Sigmoid colon (tissue), 7 donors: ENCODE results near the gene AFTPH. TPM values are rescaled to one million over a fixed set of nuclear protein-coding genes. Genes with fewer than 3 reads are reported as not detected.

ENCODE experiments used
- DNase-seq: peaks from one replicate; pipeline ENCODE4 v3.0.0-alpha.2; 2019
- H3K27ac ChIP-seq, 4 donors: fragments of 200-600 bp; sonication (generic); one replicate each; pipeline ENCODE4 v1.5.1; 2016 to 2019; ENCODE audit warnings: mild to moderate bottlenecking in 1 of 4
- H3K27me3 ChIP-seq, 3 donors: fragments of 200-600 bp; sonication (generic); one replicate each; pipeline ENCODE4 v1.5.1; 2019; ENCODE audit warnings: mild to moderate bottlenecking in 1 of 3
- H3K36me3 ChIP-seq, 4 donors: fragments of 200-600 bp; sonication (generic); one replicate each; pipeline ENCODE4 v1.5.1; 2016 to 2019
- H3K4me1 ChIP-seq, 4 donors: fragments of 200-600 bp; sonication (generic); one replicate each; pipeline ENCODE4 v1.5.1; 2017 to 2019
- H3K4me3 ChIP-seq, 4 donors: fragments of 200-600 bp; sonication (generic); one replicate each; pipeline ENCODE4 v1.5.1; 2017 to 2019; ENCODE audit warnings: mild to moderate bottlenecking in 2 of 4, moderate library complexity in 1 of 4
- H3K9me3 ChIP-seq, 4 donors: fragments of 200-600 bp in 3 of 4; sonication (generic) in 3 of 4; one replicate each; pipeline versions ENCODE4 v1.5.1 to v1.6.1; 2013 to 2019
- EP300 ChIP-seq, 4 donors: sonication (generic); formaldehyde crosslinking; IDR thresholded peaks; one replicate each; pipeline ENCODE4 v1.6.1; 2017; ENCODE audit warnings: antibody characterized with exemption in 4 of 4
- POLR2A ChIP-seq, 2 donors: fragments of 450-650 bp; IDR thresholded peaks; one replicate each; pipeline ENCODE4 v1.6.1; 2016; ENCODE audit warnings: antibody characterized with exemption in 2 of 2, mild to moderate bottlenecking in 2 of 2, moderate library complexity in 2 of 2
- POLR2AphosphoS5 ChIP-seq, 4 donors: sonication (generic); formaldehyde crosslinking; IDR thresholded peaks; one replicate each; pipeline ENCODE4 v1.6.1; 2017; ENCODE audit warnings: antibody characterized with exemption in 4 of 4
- WGBS, 2 donors: extraction: QIAGEN DNeasy Blood & Tissue Kit; methylation state at CpG; one replicate each; pipeline ENCODE4 v1.1.7; 2013; 5-methylcytosine and 5-hydroxymethylcytosine counted together
- intact Hi-C: fragments of 100-400 bp; cut with DNase I; formaldehyde crosslinking; loops from one replicate; pipeline ENCODE4 v1.15.1; 2023
- polyA plus RNA-seq, 3 donors: library from polyadenylated mRNA; stranded (reverse); fragments of 200-250 nt; gene quantifications; one replicate each; pipeline ENCODE4 v1.2.3, GENCODE V29; 2013
- total RNA-seq, 4 donors: library from RNA; depleted of rRNA; stranded (reverse); fragments of >200 nt; gene quantifications; one replicate each; pipeline ENCODE4 v1.1.0, GENCODE V29; 2016
- TF ChIP-seq, protein P1 (sequence below), 4 experiments: fragments of 450-650 bp in 3 of 4; fragments of 200-600 bp in 1 of 4; IDR thresholded peaks; one replicate each; pipeline ENCODE4 v1.5.1; 2016 to 2019; ENCODE audit warnings: antibody characterized with exemption in 4 of 4, mild to moderate bottlenecking in 3 of 4, moderate library complexity in 2 of 4
- donor health status: healthy with polysubstance abuse.
- donor health status: Bipolar disorder and iron deficiency.
- donor health status: healthy.

Gene AFTPH
- total and polyA plus RNA-seq, 7 donors, result 35.7 to 60.1 (median 43.5) TPM

DNA sequence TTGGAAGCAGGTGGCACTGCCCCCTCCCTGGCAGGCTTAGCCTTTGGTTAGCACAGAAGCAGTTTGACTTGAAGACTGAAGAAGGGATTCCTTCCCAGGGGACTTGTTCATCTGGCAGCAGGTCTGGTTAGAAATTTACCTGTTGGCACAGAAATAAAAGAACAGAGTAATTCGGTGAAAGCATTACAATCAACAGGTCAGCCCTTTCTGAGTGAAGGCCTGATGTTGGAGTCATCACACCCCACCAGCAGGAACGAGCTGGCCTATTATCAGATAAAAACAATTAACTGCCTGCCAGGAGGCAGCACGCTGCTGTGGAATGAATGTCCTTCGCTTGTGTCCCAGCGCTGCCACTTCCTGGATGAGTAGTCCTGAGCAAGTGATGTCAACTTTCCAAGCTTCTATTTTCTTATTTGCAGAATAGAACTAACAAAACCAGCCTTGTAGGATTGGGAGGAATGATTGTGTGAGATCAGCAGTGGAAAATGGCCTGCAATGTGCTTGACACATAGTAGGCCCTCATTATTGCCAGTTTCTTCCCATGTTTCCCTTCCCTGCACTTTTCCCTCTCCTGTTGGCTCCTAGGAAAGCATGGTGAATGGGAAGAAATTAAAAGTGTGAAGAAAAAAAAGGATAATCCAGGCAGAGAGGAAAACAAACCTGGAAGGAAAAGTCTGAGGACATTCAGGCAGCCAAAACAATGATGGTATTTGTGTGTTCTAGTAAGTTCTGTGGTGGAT is 41.2 kb upstream of the AFTPH start:
- H3K4me3 ChIP-seq, result no peak overlapping the region
- H3K27ac ChIP-seq, result no peak overlapping the region
- no peaks in the 10 kb centered on the region for H3K9me3 ChIP-seq
- TF ChIP-seq, protein P1, sequence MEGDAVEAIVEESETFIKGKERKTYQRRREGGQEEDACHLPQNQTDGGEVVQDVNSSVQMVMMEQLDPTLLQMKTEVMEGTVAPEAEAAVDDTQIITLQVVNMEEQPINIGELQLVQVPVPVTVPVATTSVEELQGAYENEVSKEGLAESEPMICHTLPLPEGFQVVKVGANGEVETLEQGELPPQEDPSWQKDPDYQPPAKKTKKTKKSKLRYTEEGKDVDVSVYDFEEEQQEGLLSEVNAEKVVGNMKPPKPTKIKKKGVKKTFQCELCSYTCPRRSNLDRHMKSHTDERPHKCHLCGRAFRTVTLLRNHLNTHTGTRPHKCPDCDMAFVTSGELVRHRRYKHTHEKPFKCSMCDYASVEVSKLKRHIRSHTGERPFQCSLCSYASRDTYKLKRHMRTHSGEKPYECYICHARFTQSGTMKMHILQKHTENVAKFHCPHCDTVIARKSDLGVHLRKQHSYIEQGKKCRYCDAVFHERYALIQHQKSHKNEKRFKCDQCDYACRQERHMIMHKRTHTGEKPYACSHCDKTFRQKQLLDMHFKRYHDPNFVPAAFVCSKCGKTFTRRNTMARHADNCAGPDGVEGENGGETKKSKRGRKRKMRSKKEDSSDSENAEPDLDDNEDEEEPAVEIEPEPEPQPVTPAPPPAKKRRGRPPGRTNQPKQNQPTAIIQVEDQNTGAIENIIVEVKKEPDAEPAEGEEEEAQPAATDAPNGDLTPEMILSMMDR (IDR thresholded peaks at IDR 0.05), result no peak
- no peak for TF ChIP-seq POLR2AphosphoS5 (IDR thresholded peaks at IDR 0.05)
- no peak for TF ChIP-seq POLR2A (IDR thresholded peaks at IDR 0.05)
- no peak for TF ChIP-seq EP300 (IDR thresholded peaks at IDR 0.05)
- intact Hi-C loops, result no loop called here
- no peaks in the 10 kb centered on the region for H3K27me3 ChIP-seq
- H3K4me1 ChIP-seq, result peaks cover 0 to 12% (median 11%) of the 10 kb centered on the region in 4 donors
- 15 to 59% methylated on average over 5 of the region's 5 CpGs for WGBS, 2 donors
- H3K36me3 ChIP-seq, result no peaks in the 10 kb centered on the region
- DNase-seq, result no peak

- no peak for TF ChIP-seq POLR2AphosphoS5 (IDR thresholded peaks at IDR 0.05)
- no peak for TF ChIP-seq EP300 (IDR thresholded peaks at IDR 0.05)
- TF ChIP-seq POLR2A (IDR thresholded peaks at IDR 0.05), result no peak
- TF ChIP-seq, protein P1 (IDR thresholded peaks at IDR 0.05), result no peak
- Histone ChIP-seq H3K9me3 (no peaks in the 10 kb centered on the region), H3K36me3 (no peaks in the 10 kb centered on the region), H3K27ac (no peak overlapping the region), H3K4me1 (peaks cover 0 to 16% (median 13%) of the 10 kb centered on the region in 4 donors), H3K27me3 (no peaks in the 10 kb centered on the region), H3K4me3 (no peak overlapping the region)
- DNase-seq, result no peak
- 57 to 71% methylated on average over 4 of the region's 4 CpGs for WGBS, 2 donors
- intact Hi-C loops, result loop anchor here (5.0 kb wide), 1 partner anchor 33 kb away; the partner anchor contains the start of gene LGALSL
Measured at GRCh38 chr2:64485331-64485730, 38.8 kb upstream of the AFTPH start.

- intact Hi-C loops, result loop anchor here (5.0 kb wide), 1 partner anchor 34 kb away; the partner anchor contains the start of gene LGALSL
- WGBS, 2 donors, result 17 to 60% methylated on average over 8 of the region's 8 CpGs
- peak; percentile 64 for DNase-seq
- no peaks in the 10 kb centered on the region for H3K27me3 ChIP-seq
- no peaks in the 10 kb centered on the region for H3K9me3 ChIP-seq
- H3K27ac ChIP-seq, result no peak overlapping the region
- peaks cover 0 to 16% (median 13%) of the 10 kb centered on the region in 4 donors for H3K4me1 ChIP-seq
- H3K36me3 ChIP-seq, result no peaks in the 10 kb centered on the region
- TF ChIP-seq POLR2AphosphoS5 (IDR thresholded peaks at IDR 0.05), result no peak
- TF ChIP-seq EP300 (IDR thresholded peaks at IDR 0.05), result no peak
- no peak for TF ChIP-seq POLR2A (IDR thresholded peaks at IDR 0.05)
- TF ChIP-seq, protein P1 (IDR thresholded peaks at IDR 0.05), result no peak
- no peak overlapping the region for H3K4me3 ChIP-seq
Measured at GRCh38 chr2:64485961-64486360, 38.2 kb upstream of the AFTPH start.

DNA sequence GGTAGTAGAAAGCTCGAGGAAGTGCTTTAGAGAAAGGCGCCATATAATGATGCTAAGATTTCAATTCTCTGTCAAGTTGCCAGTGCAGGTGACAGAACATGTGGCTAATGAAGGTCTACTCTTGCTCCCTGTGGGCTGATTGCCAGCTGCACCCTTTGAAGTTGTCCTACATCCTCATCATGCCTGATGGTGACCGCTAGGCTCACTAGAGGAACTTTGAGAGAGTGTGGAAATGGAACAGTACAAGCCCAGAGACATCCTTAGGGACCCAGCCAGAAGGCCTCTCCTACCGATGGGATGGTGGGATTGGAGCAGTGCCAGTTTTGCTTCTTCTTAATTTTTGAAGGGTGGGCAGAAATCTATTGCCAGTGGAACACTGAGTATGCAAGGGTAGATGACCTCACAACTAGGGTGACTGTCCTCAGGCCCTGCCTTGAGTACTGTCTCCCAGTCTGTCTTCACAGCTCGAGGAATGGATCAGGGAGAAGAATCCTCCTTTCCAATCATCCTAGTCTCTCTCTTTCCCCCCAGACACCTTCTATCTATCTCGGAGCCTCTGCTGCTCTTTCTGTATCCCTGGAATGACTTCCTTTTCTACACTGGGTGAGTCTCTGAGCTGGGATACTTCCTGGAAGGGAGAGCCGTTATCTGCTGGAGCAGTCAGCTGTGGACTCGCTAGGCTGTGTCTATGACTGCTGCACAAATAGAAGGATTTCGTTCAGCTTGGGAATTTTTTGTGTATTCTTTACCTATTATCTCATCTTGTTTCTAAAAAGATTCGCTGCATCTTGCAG is 36.7 kb upstream of the AFTPH start:
- Histone ChIP-seq H3K27me3 (no peaks in the 10 kb centered on the region), H3K4me3 (no peak overlapping the region), H3K36me3 (no peaks in the 10 kb centered on the region), H3K27ac (no peak overlapping the region), H3K9me3 (no peaks in the 10 kb centered on the region), H3K4me1 (peaks cover 0 to 21% (median 14%) of the 10 kb centered on the region in 4 donors)
- TF ChIP-seq POLR2A (IDR thresholded peaks at IDR 0.05), result no peak
- TF ChIP-seq, protein P1 (IDR thresholded peaks at IDR 0.05), result no peak
- no peak for TF ChIP-seq POLR2AphosphoS5 (IDR thresholded peaks at IDR 0.05)
- TF ChIP-seq EP300 (IDR thresholded peaks at IDR 0.05), result no peak
- 47 to 60% methylated on average over 10 of the region's 10 CpGs for WGBS, 2 donors
- DNase-seq, result no peak
- intact Hi-C loops, result loop anchor here (1.0 to 5.0 kb wide), 3 partner anchors 35 to 437 kb away; partner anchors contain the start of gene LGALSL
